H9 (cell line): ENCODE data around the gene RAI14. TPM values are rescaled to one million over a fixed set of nuclear protein-coding genes. Genes with fewer than 3 reads are reported as not detected.

Experiments used
- DNase-seq: peaks from one replicate; pipeline ENCODE4 v3.0.0-alpha.2; 2017
- H2AFZ ChIP-seq: one replicate; pipeline ENCODE4 v1.6.1; 2013; ENCODE audit warnings: mild to moderate bottlenecking, low read length, control low read depth, moderate library complexity
- H2AK5ac ChIP-seq: 2 replicates; pipeline ENCODE4 v1.6.1; 2013; ENCODE audit warnings: low read length, control low read depth, mixed read lengths; ENCODE audit not compliant: insufficient read length
- H2BK120ac ChIP-seq: one replicate; pipeline ENCODE4 v1.6.1; 2013; ENCODE audit warnings: low read depth, mild to moderate bottlenecking, low read length, control low read depth, inconsistent platforms; ENCODE audit not compliant: poor library complexity, severe bottlenecking
- H2BK12ac ChIP-seq: 2 replicates; pipeline ENCODE4 v1.6.1; 2013; ENCODE audit warnings: low read length, control low read depth, mixed read lengths, low read depth; ENCODE audit not compliant: insufficient read length
- H2BK15ac ChIP-seq: 2 replicates; pipeline ENCODE4 v1.6.1; 2013; ENCODE audit warnings: low read depth, low read length, control low read depth
- H2BK20ac ChIP-seq: one replicate; pipeline ENCODE4 v1.6.1; 2013; ENCODE audit warnings: low read depth, mild to moderate bottlenecking, low read length, control low read depth, inconsistent platforms; ENCODE audit not compliant: poor library complexity, severe bottlenecking
- H2BK5ac ChIP-seq: 2 replicates; pipeline ENCODE4 v1.6.1; 2013; ENCODE audit warnings: low read length, control low read depth, mixed read lengths; ENCODE audit not compliant: insufficient read length
- H3K14ac ChIP-seq: 2 replicates; pipeline ENCODE4 v1.6.1; 2013; ENCODE audit warnings: low read length, control low read depth; ENCODE audit not compliant: insufficient read depth
- H3K18ac ChIP-seq: 2 replicates; pipeline ENCODE4 v1.6.1; 2013; ENCODE audit warnings: low read depth, mild to moderate bottlenecking, mixed read lengths, low read length, control low read depth; ENCODE audit not compliant: insufficient read length
- H3K23ac ChIP-seq: 2 replicates; pipeline ENCODE4 v1.6.1; 2013; ENCODE audit warnings: low read length, control low read depth, mixed read lengths, low read depth; ENCODE audit not compliant: insufficient read length
- H3K23me2 ChIP-seq: 2 replicates; pipeline ENCODE4 v1.6.1; 2013; ENCODE audit warnings: low read depth, mild to moderate bottlenecking, mixed read lengths, low read length, control low read depth; ENCODE audit not compliant: insufficient read length, poor library complexity, severe bottlenecking
- H3K27ac ChIP-seq: 2 replicates; pipeline ENCODE4 v1.5.1; 2013; ENCODE audit warnings: low read length, control low read depth, mixed read lengths, low read depth; ENCODE audit not compliant: insufficient read length
- H3K27me3 ChIP-seq: 2 replicates; pipeline ENCODE4 v1.6.1; 2013; ENCODE audit warnings: low read length, control low read depth, inconsistent platforms; ENCODE audit not compliant: insufficient read depth
- H3K4ac ChIP-seq: 2 replicates; pipeline ENCODE4 v1.6.1; 2013; ENCODE audit warnings: low read depth, mild to moderate bottlenecking, control low read depth, inconsistent platforms, low read length, moderate library complexity
- H3K4me1 ChIP-seq: 2 replicates; pipeline ENCODE4 v1.6.1; 2013; ENCODE audit warnings: low read length, control low read depth, inconsistent platforms; ENCODE audit not compliant: insufficient read depth
- H3K4me2 ChIP-seq: 2 replicates; pipeline ENCODE4 v1.6.1; 2013; ENCODE audit warnings: low read length, control low read depth, mixed read lengths; ENCODE audit not compliant: insufficient read length, insufficient read depth
- H3K56ac ChIP-seq: 2 replicates; pipeline ENCODE4 v1.6.1; 2013; ENCODE audit warnings: low read depth, mild to moderate bottlenecking, mixed read lengths, low read length, control low read depth; ENCODE audit not compliant: insufficient read length
- H3K79me1 ChIP-seq: 2 replicates; pipeline ENCODE4 v1.6.1; 2013; ENCODE audit warnings: low read depth, mild to moderate bottlenecking, moderate library complexity, low read length, control low read depth, inconsistent platforms; ENCODE audit not compliant: insufficient read depth, poor library complexity, severe bottlenecking
- H3K79me2 ChIP-seq: 2 replicates; pipeline ENCODE4 v1.6.1; 2013; ENCODE audit warnings: low read length, control low read depth, inconsistent platforms; ENCODE audit not compliant: insufficient read depth
- H3K9ac ChIP-seq: 2 replicates; pipeline ENCODE4 v1.6.1; 2013; ENCODE audit warnings: low read length, control low read depth, mixed read lengths; ENCODE audit not compliant: insufficient read length; ENCODE audit errors: extremely low read depth
- H3K9me3 ChIP-seq: one replicate; pipeline ENCODE4 v1.6.1; 2013; ENCODE audit warnings: low read depth, low read length, inconsistent platforms; ENCODE audit not compliant: control insufficient read depth
- H3T11ph ChIP-seq: one replicate; pipeline ENCODE4 v1.6.1; 2013; ENCODE audit warnings: mild to moderate bottlenecking, low read length, control low read depth, inconsistent platforms
- H4K20me1 ChIP-seq: one replicate; pipeline ENCODE4 v1.6.1; 2013; ENCODE audit not compliant: control insufficient read depth, insufficient read length, insufficient read depth
- H4K5ac ChIP-seq: 2 replicates; pipeline ENCODE4 v1.6.1; 2013; ENCODE audit warnings: low read depth, mild to moderate bottlenecking, mixed read lengths, low read length, control low read depth; ENCODE audit not compliant: insufficient read length
- H4K8ac ChIP-seq: replicated peaks from 2 replicates; pipeline ENCODE4 v1.6.1; 2013; ENCODE audit warnings: low read length, control low read depth, mixed read lengths, low read depth; ENCODE audit not compliant: insufficient read length
- H4K91ac ChIP-seq: 2 replicates; pipeline ENCODE4 v1.6.1; 2013; ENCODE audit warnings: low read depth, mild to moderate bottlenecking, moderate library complexity, mixed read lengths, low read length, control low read depth; ENCODE audit not compliant: insufficient read length
- H3K27ac Mint-ChIP-seq, 3 experiments: 2 replicates in 2 of 3; 3 replicates in 1 of 3; pipeline ENCODE4 v1.8.0; 2020 to 2021; ENCODE audit warnings: mixed read lengths in 3 of 3, mild to moderate bottlenecking in 1 of 3, moderate library complexity in 1 of 3
- H3K27me3 Mint-ChIP-seq: 2 replicates; pipeline ENCODE4 v1.8.0; 2021; ENCODE audit warnings: low read depth, mild to moderate bottlenecking, moderate library complexity, mixed read lengths
- H3K36me3 Mint-ChIP-seq, 3 experiments: 2 replicates in 2 of 3; 3 replicates in 1 of 3; pipeline ENCODE4 v1.8.0; 2020 to 2021; ENCODE audit warnings: low read depth in 3 of 3, mixed read lengths in 3 of 3; ENCODE audit not compliant: insufficient read depth in 1 of 3
- H3K4me1 Mint-ChIP-seq, 2 experiments: 2 replicates each; pipeline ENCODE4 v1.8.0; 2020; ENCODE audit warnings: mixed read lengths in 2 of 2
- H3K4me3 Mint-ChIP-seq, 2 experiments: 2 replicates in 1 of 2; 3 replicates in 1 of 2; pipeline ENCODE4 v1.8.0; 2020 to 2021; ENCODE audit warnings: mild to moderate bottlenecking in 2 of 2, mixed read lengths in 2 of 2, moderate library complexity in 1 of 2
- H3K9me3 Mint-ChIP-seq, 2 experiments: 2 replicates in 1 of 2; 3 replicates in 1 of 2; pipeline ENCODE4 v1.8.0; 2020; ENCODE audit warnings: mild to moderate bottlenecking in 2 of 2, mixed read lengths in 2 of 2, moderate library complexity in 1 of 2
- WGBS: extraction: QIAGEN DNeasy Blood & Tissue Kit; methylation state at CpG from one replicate; pipeline ENCODE4 v1.1.7; 2013; ENCODE audit warnings: missing lambda C conversion rate, low lambda C conversion rate, mixed read lengths; ENCODE audit not compliant: insufficient read length; ENCODE audit errors: extremely low coverage; 5-methylcytosine and 5-hydroxymethylcytosine counted together
- total RNA-seq: library from RNA; stranded (reverse); gene quantifications from 2 replicates; pipeline ENCODE4 v1.2.1, GENCODE V29; 2021
- TF ChIP-seq, protein P1 (sequence below): fragments of 200-600 bp; sonication (generic); conservative IDR thresholded peaks from 3 replicates; pipeline ENCODE4 v1.8.0; 2021; ENCODE audit warnings: antibody characterized with exemption, mild to moderate bottlenecking

Gene RAI14
- total RNA-seq, 1 experiment from 2014 or later, result 127 TPM

DNA sequence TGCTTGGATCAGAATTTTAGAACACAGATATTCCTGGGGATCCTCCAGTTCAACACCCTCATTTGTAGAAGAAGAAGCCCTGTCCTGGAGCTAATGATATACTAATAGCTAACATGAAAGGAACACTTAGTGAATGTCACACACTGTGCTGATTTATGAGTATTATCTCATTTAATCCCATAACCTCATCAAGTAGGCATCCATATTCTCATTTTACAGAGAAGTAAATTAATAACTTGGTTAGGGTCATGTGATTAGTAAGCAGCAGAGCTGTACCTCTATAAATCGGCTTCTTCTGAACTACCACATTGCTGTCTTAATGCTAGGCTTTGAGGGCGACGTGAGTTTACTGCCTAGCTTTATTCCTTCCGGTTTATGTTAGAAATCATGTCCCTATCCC is 188.9 kb downstream of the RAI14 start:
- Histone ChIP-seq H3K14ac (no peak overlapping the region), H3K79me1 (no peaks in the 10 kb centered on the region), H2BK5ac (no peak overlapping the region), H3K79me2 (no peaks in the 10 kb centered on the region), H3T11ph (no peak overlapping the region), H4K8ac (no peak overlapping the region), H4K91ac (no peak overlapping the region), H3K27me3 (no peaks in the 10 kb centered on the region), H2BK20ac (no peak overlapping the region), H4K5ac (no peak overlapping the region), H2BK120ac (no peak overlapping the region), H3K9ac (no peak overlapping the region), H3K56ac (no peak overlapping the region), H2AFZ (no peak overlapping the region), H2BK15ac (no peak overlapping the region), H2BK12ac (no peak overlapping the region), H3K4me2 (no peak overlapping the region), H3K27ac (no peak overlapping the region), H3K4ac (no peak overlapping the region), H3K4me1 (no peaks in the 10 kb centered on the region; the same call in 1 of the 2 replicates), H2AK5ac (no peak overlapping the region), H3K18ac (no peak overlapping the region), H3K23me2 (no peaks in the 10 kb centered on the region), H3K23ac (no peak overlapping the region), H4K20me1 (no peaks in the 10 kb centered on the region), H3K9me3 (no peaks in the 10 kb centered on the region)
- Mint-ChIP-seq H3K36me3 (peaks cover 4 to 16% (median 5%) of the 10 kb centered on the region in 3 experiments; a peak in 6 of 7 replicates), H3K4me3 (no peak overlapping the region), H3K27me3 (no peaks in the 10 kb centered on the region; the same call in 1 of the 2 replicates), H3K9me3 (peaks cover 3 to 4% of the 10 kb centered on the region in 2 experiments; a peak in 3 of 5 replicates), H3K27ac (no peak overlapping the region), H3K4me1 (peaks cover 7 to 9% of the 10 kb centered on the region in 2 experiments)
- DNase-seq, result no peak
- TF ChIP-seq, protein P1, sequence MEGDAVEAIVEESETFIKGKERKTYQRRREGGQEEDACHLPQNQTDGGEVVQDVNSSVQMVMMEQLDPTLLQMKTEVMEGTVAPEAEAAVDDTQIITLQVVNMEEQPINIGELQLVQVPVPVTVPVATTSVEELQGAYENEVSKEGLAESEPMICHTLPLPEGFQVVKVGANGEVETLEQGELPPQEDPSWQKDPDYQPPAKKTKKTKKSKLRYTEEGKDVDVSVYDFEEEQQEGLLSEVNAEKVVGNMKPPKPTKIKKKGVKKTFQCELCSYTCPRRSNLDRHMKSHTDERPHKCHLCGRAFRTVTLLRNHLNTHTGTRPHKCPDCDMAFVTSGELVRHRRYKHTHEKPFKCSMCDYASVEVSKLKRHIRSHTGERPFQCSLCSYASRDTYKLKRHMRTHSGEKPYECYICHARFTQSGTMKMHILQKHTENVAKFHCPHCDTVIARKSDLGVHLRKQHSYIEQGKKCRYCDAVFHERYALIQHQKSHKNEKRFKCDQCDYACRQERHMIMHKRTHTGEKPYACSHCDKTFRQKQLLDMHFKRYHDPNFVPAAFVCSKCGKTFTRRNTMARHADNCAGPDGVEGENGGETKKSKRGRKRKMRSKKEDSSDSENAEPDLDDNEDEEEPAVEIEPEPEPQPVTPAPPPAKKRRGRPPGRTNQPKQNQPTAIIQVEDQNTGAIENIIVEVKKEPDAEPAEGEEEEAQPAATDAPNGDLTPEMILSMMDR, result no peak
- no CpG with 5 or more reads among the region's 4 CpGs for WGBS
